Measurements from ENCODE around the gene NFKBIE. TPM values are rescaled to one million over a fixed set of nuclear protein-coding genes. Genes with fewer than 3 reads are reported as not detected.

Gene NFKBIE
- total RNA-seq, 4 donors from 2014 or later, result 5.1 to 16.9 (median 13.2) TPM

- DNase-seq, result no peak
Measured at GRCh38 chr6:44255105-44255808, 10.1 kb downstream of the NFKBIE start.

GRCh38 chr6:44254191-44255104, 10.9 kb downstream of the NFKBIE start:
- WGBS, 2 donors, result 82% methylated on average over 12 of the region's 12 CpGs
- Histone ChIP-seq H3K36me3 (peaks cover 56 to 59% of the 10 kb centered on the region in 2 donors), H3K4me3 (replicated peaks in 1 of 3) (no peak overlapping the region), H3K9me3 (no peaks in the 10 kb centered on the region), H3K4me1 (peaks cover 5 to 19% of the 10 kb centered on the region in 2 donors), H3K27me3 (no peaks in the 10 kb centered on the region), H3K27ac (no peak overlapping the region)
- TF ChIP-seq CTCF (IDR thresholded peaks at IDR 0.05) (no peak), POLR2A (IDR thresholded peaks at IDR 0.05) (no peak)
- intact Hi-C loops (cut with DNase I), result loop anchor here (5.0 kb wide), 1 partner anchor 82 kb away; no protein-coding TSS in a partner anchor
- no peak for DNase-seq

More at GRCh38 chr6:44255105-44255808, 10.1 kb downstream of the NFKBIE start:
- H3K4me1 ChIP-seq, result peaks cover 5 to 14% of the 10 kb centered on the region in 2 donors
- WGBS, 2 donors, result 78 to 80% methylated on average over 11 to 13 of the region's 16 CpGs
- no peak overlapping the region for H3K27ac ChIP-seq
- no peaks in the 10 kb centered on the region for H3K9me3 ChIP-seq
- H3K4me3 ChIP-seq (replicated peaks in 1 of 3), result no peak overlapping the region
- TF ChIP-seq CTCF (IDR thresholded peaks at IDR 0.05), result no peak
- TF ChIP-seq POLR2A (IDR thresholded peaks at IDR 0.05), result no peak
- intact Hi-C loops (cut with DNase I), result loop anchor here (5.0 kb wide), 1 partner anchor 83 kb away; no protein-coding TSS in a partner anchor
- H3K36me3 ChIP-seq, result peaks cover 48 to 56% of the 10 kb centered on the region in 2 donors
- no peaks in the 10 kb centered on the region for H3K27me3 ChIP-seq

GRCh38 chr6:44253307-44254101, 11.8 kb downstream of the NFKBIE start:
- intact Hi-C loops (cut with DNase I), result no loop called here
- WGBS, 2 donors, result 73 to 75% methylated on average over 10 of the region's 10 CpGs
- Histone ChIP-seq H3K9me3 (no peaks in the 10 kb centered on the region), H3K36me3 (peaks cover 63 to 66% of the 10 kb centered on the region in 2 donors), H3K27ac (no peak overlapping the region), H3K4me1 (peaks cover 7 to 29% of the 10 kb centered on the region in 2 donors), H3K4me3 (replicated peaks in 1 of 3) (no peak overlapping the region), H3K27me3 (no peaks in the 10 kb centered on the region)
- TF ChIP-seq POLR2A (IDR thresholded peaks at IDR 0.05), result no peak
- TF ChIP-seq CTCF (IDR thresholded peaks at IDR 0.05), result peak in 1 of 6 experiments; percentile 35
- DNase-seq, result peak in 1 of 2 donors; percentile 29

- H3K27ac ChIP-seq, result no peak overlapping the region
- no peak for DNase-seq
- no peaks in the 10 kb centered on the region for H3K27me3 ChIP-seq
- H3K36me3 ChIP-seq, result peaks cover 63 to 66% of the 10 kb centered on the region in 2 donors
- no peak overlapping the region for H3K4me3 ChIP-seq (replicated peaks in 1 of 3)
- intact Hi-C loops (cut with DNase I), result no loop called here
- no peak for TF ChIP-seq CTCF (IDR thresholded peaks at IDR 0.05)
- no peak for TF ChIP-seq POLR2A (IDR thresholded peaks at IDR 0.05)
- no peaks in the 10 kb centered on the region for H3K9me3 ChIP-seq
- 95% methylated on average over 14 of the region's 14 CpGs for WGBS, 2 donors
- peaks cover 13 to 27% of the 10 kb centered on the region in 2 donors for H3K4me1 ChIP-seq
Measured at GRCh38 chr6:44251576-44252524, 13.5 kb downstream of the NFKBIE start.

All from thyroid gland (tissue), 4 donors.